Activated CD8-positive, alpha-beta memory T cell treated with anti-CD3 and anti-CD28 coated beads, Interleukin-2, amount 50 U/mL, for 1 hour (primary cell): ENCODE data around the gene FTH1.
"Not testable (repeated sequence)": the region's sequence is repeated elsewhere in the genome, so short reads cannot be mapped to it uniquely, and the experiment has no call there.

Experiments used
- DNase-seq: peaks from one replicate; pipeline ENCODE4 v3.0.0-alpha.2; 2020; ENCODE audit errors: extremely low read depth

Gene FTH1

DNA sequence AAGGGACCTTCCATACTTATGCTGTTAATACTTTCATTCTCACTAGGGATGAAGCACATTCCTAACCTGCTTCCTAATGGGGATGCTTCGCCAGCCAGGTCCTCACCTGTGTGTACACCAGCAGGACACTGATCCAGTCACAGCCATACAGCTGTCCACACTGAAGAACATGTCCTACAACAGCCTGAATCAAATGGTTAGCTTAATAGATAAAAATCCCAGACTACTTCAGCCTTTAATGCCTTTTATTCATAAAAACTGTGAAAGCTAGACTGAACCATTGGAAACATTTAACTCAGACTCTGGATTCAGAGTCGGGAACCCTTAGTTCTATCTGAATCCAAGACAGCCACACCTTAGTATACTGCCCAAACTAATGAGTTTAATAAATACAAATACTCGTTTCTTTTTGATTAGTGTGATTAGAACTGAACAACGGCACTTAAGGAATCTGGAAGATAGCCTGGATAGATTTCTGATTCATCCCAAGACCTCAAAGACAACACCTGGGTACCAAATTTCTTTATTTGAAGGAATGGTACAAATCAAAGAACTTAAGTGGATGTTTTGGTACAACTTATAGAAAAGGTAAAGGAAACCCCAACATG lies 3.3 kb downstream of the FTH1 start:
- no peak for DNase-seq

DNA sequence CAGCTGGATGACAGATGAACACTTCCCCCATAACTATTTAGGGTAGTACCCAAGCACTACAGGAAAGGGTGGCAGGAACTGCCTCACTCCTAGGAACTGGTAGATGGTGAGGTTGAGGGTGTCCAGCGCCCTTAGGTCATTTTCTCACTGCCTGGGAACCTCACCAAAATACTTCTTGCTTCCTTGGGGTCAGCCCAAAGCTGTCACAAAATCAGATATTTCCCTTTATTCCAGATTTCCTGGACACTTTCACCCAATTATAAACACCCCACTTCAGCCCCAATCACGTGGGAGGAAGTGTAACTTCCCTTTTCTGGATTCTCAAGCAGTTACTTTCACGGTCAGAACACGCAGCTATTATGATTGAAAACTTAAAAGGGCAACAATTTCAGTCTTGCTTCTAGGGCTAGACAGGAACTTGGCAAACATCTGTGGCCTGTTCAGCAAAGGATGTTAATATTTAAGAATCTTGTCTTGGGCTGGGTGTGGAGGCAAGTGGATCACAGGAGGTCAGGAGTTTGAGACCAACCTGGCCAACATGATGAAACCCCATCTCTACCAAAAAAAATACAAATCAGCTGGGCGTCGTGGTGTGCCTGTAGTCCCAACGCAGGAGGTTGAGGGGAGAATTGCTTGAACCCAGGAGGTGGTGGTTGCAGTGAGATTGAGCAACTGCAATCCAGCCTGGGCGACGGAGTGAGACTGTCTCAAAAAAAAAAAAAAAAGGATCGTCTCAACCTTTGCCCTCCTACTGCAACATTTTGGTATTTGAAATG lies 4.0 kb downstream of the FTH1 start:
- no peak for DNase-seq

DNA sequence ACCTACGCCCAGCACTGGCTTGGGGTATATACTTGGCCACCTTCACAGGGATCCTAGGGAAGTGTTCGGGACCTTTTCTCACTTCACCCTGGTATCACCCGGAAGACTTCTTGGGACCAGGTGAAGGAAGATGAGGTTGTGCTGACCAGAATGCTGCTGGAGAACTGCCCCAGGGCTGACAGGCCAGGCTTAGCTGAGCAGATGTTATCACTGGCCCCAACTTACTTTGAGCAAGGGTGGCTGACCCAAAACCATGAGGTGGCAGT lies 4.5 kb downstream of the FTH1 start:
- no peak for DNase-seq

DNA sequence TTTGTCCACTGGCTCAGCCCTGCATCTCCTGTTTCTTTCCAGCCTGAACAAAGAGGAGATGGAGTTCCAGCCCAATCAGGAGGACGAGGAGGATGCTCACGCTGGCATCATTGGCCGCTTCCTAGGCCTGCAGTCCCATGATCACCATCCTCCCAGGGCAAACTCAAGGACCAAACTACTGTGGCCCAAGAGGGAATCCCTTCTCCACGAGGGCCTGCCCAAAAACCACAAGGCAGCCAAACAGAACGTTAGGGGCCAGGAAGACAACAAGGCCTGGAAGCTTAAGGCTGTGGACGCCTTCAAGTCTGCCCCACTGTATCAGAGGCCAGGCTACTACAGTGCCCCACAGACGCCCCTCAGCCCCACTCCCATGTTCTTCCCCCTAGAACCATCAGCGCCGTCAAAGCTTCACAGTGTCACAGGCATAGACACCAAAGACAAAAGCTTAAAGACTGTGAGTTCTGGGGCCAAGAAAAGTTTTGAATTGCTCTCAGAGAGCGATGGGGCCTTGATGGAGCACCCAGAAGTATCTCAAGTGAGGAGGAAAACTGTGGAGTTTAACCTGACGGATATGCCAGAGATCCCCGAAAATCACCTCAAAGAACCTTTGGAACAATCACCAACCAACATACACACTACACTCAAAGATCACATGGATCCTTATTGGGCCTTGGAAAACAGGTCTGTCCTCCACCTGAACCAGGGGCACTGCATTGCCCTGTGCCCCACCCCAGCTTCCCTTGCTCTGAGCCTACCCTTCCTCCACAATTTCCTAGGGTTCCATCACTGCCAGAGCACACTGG lies 5.0 kb downstream of the FTH1 start:
- DNase-seq, result no peak

DNA sequence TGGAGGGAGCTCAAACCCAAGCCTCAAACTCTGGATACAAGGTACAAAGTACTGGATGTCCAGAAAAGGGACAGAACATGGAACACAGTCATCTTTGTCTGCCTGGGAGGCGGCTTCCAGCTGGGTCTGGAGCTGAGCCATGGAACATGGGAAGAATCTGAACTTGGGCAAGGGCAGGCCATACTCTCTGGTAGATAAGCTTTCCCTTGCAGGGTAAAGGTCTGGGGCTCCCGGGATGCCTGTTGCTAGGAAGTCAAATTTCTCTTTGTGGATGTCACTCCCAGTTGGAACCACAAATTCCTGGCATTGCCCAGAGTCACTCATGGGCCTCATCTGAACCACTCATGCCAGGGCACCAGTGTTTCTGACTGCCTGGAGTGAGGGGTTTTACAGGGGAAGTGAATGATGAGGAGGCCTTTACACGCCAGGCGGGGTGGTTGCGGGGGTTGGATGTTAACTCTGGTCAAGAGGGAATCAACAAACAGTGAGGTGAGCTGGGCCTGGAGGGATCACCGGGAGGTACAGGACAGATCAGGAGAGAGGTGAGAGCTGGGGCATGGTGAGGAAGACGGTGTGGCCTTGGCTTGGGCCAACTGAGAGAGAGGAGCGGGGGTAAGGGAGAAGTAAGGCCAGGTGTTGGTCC lies 5.7 kb downstream of the FTH1 start:
- DNase-seq, result no peak

DNA sequence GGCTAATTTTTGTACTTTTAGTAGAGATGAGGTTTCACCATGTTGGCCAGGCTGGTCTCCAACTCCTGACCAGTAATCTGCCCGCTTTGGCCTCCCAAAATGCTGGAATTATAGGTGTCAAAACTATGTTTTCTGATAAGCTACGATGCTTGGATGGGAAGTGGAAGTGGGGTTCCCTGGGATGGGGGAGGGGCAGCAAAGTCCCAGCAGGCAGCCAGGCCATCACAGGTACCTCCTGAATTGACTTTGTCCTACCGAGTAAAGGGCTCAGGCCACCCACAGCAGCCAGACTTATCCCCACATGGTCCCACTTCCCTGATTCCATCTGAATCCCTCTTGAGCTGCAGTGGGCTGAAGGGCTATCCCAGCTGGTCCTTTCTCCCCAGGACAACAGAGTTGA lies 6.9 kb downstream of the FTH1 start:
- no peak for DNase-seq

DNA sequence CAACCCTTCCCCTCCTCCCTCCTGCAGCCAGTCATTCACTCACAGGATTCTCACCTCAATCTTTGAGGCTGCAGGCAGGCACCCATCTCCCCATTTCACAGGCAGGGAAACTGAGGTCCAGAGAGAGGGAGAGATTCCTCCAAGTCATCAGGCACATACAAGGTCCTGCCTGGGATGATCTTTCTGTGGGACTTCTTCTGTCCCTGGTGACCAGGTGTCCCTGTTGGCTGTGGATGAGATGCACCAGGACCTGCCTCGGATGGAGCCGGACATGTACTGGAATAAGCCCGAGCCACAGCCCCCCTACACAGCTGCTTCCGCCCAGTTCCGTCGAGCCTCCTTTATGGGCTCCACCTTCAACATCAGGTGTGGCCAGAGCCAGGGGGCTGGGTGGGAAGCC lies 7.8 kb downstream of the FTH1 start:
- no peak for DNase-seq

DNA sequence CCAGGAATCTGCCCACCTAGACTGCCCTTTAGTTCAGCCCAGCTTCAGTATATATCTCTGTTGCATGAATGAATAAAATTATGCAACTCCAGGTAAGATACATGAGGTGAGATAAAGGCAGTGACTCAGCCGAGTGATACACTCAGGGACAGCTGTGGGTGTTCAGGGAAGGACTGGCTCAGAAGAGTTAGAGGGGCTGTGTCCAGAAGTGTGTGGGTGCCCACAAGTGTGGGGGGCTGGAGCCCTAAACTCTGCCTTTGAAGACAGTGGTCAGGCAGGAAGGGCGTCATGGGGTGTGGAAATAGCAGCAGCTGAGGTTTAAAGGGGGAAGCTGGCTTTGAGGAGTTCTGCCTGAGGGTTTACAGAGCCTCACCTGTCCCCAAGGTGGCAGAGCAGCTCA lies 8.3 kb downstream of the FTH1 start:
- no peak for DNase-seq

DNA sequence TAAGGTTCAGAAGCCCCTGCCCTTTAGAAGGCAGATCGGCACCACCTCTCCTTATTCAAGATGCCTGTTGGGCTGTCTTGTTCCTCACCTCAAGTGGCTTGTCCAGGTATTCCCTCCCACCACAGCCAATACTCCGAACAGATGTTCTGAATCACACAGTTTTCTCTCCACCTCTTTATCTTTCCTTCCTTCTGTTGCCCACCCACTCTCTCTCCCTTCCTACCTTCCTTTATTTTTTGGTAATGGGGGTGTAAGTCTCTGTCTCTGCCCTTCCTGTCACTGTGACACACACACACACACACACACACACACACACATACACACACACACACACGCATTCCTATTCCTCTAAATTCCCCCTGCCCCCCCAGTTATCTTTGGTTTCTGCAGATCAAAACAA lies 8.8 kb downstream of the FTH1 start:
- DNase-seq, result no peak

DNA sequence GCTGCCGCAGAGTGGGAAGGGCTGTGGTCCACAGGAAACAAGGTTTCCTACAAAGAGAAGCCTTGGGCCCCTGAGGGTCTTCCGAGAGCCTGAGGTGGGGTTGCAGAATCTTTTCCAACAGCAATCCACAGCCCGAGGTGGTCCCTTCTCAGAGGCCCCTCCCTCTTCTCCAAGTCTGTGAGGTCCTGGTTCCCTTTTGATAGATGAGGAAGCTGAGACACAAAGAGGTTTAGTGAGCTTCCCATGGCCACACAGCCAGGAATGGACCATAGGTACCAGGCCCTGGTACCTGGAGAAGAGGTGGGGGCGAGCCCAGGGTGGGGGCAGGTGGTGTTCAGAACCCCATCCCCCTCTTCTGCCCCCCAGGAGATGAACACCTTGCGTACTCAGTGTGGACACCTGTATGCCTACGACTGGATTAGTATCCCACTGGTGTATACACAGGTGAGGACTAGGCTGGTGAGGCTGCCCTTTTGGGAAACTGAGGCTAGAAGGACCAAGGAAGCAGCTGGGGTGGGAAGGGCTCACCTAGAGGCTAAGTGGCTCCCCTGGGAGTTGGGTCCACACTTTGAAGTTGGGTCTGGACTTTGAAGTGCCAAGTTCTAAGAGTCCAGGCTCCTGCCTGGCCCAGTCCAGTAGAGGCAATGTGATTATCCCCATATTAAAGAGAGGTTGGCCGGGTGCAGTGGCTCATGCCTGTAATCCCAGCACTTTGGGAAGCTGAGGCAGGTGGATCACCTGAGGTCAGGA lies 10.2 kb downstream of the FTH1 start:
- no peak for DNase-seq

DNA sequence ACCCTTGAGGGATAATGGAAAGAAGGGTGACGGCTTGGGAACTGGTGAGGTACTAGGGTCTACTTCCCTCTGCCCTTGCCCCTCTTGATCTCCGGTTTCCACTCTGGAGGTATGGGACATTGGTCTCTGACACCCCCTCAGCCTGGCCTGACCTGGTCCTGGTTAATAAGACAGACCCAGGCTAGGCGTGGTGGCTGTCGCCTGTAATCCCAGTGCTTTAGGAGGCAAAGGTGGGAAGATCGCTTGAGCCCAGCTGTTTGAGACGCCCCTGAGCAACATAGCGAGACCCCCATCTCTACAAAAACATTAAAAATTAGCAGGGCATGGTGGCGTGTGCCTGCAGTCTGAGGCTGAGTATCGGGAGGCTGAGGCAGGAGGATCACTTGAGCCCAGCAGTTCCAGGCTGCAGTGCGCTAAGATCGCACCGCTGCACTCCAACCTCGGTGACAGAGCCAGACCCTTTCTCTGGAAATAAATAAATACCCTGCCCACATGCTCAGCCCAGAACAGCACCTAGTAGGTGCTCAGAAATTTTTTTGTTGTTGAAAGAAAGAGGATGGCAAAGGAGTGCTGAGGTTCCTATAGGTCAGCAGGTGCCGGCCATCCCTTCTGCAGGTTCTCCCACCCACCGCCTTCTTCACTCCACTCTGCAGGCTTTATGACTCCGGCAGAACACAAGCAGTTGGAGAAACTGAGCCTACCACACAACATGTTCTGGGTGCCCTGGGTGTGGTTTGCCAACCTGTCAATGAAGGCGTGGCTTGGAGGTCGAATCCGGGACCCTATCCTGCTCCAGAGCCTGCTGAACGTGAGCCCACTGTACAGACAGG lies 11.0 kb downstream of the FTH1 start:
- no peak for DNase-seq

DNA sequence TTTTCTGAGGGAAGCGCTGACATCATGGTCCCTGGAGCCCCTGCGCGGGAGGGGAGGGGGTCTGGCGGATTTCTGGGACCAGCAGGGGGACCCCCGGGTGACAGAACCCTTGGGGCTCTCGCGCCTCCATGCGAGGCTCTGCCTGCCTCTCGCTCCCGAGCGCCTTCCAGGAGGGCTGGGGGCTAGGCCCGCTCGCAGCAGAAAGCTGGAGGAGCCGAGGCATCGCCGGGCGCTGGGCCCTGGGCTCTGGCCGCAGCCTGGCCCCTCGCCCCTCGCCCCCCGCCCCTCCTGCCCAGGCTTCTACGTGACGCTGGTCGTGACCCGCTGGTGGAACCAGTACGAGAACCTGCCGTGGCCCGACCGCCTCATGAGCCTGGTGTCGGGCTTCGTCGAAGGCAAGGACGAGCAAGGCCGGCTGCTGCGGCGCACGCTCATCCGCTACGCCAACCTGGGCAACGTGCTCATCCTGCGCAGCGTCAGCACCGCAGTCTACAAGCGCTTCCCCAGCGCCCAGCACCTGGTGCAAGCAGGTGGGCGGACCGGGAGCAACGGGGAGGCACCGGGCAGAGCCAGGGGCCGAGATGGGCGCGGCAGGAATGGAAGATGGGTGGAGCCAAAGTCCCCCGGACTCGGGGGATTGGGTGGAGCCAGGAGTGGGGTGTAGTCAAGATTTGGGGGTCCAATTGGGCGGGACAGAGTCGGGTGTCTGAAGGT lies 11.9 kb downstream of the FTH1 start:
- DNase-seq, result no peak

DNA sequence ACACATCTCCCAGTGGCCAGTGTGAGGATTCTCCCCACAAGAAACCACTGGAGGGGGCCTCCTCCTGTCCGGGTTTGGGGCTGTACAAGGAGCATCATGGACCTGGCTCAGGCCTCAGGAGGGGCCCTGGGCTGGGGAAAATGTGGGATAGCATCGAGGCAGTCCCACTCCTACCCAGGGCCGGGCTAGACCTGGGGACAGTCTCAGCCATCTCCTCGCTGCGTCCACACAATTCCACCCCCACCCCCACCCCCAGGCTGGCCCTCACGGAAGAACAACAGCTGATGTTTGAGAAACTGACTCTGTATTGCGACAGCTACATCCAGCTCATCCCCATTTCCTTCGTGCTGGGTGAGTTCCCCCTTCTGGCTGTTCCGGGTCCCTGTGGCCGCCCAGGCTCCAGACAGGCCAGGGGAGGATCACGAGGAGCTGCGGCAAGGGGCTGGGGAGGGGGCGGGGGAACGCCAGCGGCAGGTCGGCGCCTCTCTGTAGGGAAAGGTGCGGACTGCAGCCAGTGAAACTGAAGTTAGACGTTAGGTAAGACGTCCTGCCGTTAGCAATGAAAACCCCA lies 12.5 kb downstream of the FTH1 start:
- DNase-seq, result no peak

DNA sequence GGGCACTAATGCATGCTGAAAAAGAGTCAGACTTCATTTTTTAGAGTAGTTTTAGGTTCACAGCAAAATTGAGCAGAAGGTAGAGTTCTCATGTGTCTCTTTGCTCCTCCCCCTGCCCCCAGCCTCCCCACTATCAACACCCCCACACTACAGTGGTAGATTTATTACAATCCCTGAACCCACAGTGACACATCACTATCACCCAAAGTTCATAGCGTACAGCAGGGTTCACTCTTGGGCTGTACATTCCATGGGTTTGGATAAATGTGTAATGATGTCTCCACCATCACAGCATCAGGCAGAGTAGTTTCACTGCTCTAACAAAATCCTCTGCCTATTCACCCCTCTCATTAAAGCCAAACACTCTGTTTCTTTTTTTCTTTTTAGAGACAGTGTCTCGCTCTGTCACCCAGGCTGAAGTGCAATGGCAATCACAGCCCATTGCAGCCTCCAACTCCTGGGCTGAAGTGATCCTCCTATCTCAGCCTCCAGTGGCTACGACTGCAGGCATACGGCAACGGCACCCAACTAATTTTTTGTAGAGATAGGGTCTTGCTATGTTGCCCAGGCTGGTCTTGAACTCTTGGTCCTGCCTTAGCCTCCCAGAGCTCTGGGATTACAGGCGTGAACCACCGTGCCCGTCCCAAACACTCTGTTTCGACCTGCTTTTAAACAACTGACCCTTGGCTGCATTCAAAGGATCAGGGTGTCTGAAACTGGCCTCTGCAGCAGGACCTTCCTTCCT lies 13.2 kb downstream of the FTH1 start:
- no peak for DNase-seq

DNA sequence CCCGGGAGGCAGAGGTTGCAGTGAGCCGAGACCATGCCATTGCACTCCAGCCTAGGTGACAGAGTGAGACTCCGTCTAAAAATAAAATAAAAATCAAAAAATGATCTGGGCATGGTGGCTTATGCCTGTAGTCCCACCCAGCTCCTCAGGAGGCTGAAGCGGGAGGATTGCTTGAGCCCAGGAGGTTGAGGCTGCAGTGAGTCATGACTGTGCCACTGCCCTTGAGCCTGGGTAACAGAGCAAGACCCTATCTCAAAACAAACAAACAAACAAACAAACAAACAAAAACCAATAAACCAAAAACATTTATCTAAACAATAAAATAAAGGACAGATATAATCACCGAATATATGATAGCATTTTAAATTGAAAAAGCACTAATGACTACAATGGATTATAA lies 13.8 kb downstream of the FTH1 start:
- not testable (repeated sequence) for DNase-seq

DNA sequence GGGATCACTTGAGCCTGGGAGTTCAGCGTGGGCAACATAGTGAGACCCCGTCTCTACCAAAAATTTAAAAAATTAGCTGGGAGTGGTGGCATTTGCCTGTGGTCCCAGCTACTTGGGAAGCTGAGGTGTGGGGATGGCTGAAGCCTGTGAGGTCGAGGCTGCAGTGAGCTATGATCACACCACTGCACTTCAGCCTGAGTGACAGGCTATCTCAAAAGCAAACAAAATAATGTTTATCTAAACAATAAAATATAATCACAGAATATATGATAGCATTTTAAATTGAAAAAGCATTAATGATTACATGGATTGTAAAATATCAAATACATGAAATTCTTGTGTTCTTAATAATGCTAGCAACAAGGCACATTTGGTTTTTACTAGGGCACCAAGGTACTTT lies 14.6 kb downstream of the FTH1 start:
- no peak for DNase-seq

DNA sequence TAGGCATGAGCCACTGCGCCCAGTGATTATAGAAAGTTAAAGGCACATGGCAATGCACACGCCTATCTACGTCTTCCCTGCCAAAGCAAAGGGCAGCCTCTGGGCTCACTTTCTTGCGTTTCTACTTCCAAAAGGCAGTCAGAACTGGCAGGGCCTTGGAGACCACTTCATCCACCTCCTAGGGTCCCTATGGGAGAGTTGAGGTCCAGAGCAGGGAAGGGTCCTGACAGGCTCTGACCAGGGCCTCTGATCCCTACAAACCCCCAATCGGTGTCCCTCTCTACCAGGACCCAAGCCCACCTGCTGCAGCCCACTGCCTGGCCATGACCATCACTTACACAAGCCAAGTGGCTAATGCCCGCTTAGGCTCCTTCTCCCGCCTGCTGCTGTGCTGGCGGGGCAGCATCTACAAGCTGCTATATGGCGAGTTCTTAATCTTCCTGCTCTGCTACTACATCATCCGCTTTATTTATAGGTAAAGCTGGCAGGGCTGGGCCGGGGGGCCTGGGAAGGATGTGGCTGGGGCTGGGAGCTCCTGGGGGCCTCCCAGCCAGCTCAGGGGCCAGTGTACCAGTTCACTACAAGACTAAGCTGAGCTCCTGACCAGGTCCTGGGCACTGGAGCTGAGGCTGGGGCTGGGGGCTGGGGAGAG lies 15.8 kb downstream of the FTH1 start:
- DNase-seq, result no peak

DNA sequence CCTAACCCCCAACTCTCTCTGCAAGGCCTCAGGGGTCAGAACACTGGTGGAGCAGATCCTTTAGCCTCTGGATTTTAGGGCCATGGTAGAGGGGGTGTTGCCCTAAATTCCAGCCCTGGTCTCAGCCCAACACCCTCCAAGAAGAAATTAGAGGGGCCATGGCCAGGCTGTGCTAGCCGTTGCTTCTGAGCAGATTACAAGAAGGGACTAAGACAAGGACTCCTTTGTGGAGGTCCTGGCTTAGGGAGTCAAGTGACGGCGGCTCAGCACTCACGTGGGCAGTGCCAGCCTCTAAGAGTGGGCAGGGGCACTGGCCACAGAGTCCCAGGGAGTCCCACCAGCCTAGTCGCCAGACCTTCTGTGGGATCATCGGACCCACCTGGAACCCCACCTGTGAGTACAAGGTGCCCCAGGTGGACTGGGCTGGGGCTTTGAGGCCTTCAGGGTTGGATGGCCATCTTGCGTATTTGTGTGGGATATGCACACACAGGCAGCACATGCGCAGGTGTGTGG lies 17.3 kb downstream of the FTH1 start, which contains the start of gene BEST1:
BEST1 (plus strand) TSS at position 317 of the 513 bp plus-strand sequence. CDS start 1,456 bp downstream, outside the sequence.
- DNase-seq, result no peak
